ENCODE measurements around the gene TMBIM1. TPM values are rescaled to one million over a fixed set of nuclear protein-coding genes. Genes with fewer than 3 reads are reported as not detected.
A peak's percentile ranks its signal among the peaks of the same experiment; 100 is the strongest.

TMBIM1 gene
- total RNA-seq, 1 experiment from 2014 or later = 91.0 TPM

- ATAC-seq (no peak), DNase-seq (ENCODE audit: low read depth, low spot score) (no peak)
- BruUV-seq (replicated peaks) = no TSS peak
- Histone ChIP-seq H3K9me3 (ENCODE audit: control insufficient read depth in 1 of 2, insufficient read depth in 1 of 2, low read depth in 1 of 2, low read length in 2 of 2) (no peaks in the 10 kb centered on the region), H3K4me1 (ENCODE audit: control insufficient read depth in 1 of 2, insufficient read depth in 2 of 2, low read length in 2 of 2) (peaks cover 43 to 76% of the 10 kb centered on the region in 2 experiments), H3K9me2 (ENCODE audit: insufficient read depth) (no peaks in the 10 kb centered on the region), H3K27me3 (ENCODE audit: insufficient read depth, low read length) (no peaks in the 10 kb centered on the region), H2AFZ (ENCODE audit: low read depth, low read length, poor library complexity, severe bottlenecking) (no peak overlapping the region), H3K4me3 (replicated peaks in 1 of 2; ENCODE audit: low read depth in 1 of 2, low read length in 2 of 2) (no peak overlapping the region), H3K9ac (ENCODE audit: low read length) (peak overlapping the region; percentile 25; the same call in 1 of the 2 replicates), H3K79me2 (ENCODE audit: insufficient read depth, low read length) (peaks cover 22% of the 10 kb centered on the region), H3K4me2 (ENCODE audit: low read length) (peak overlapping the region; percentile 33), H3K36me3 (ENCODE audit: control insufficient read depth in 1 of 2, insufficient read depth in 2 of 2, low read length in 2 of 2) (no peaks in the 10 kb centered on the region), H4K20me1 (ENCODE audit: insufficient read depth) (no peaks in the 10 kb centered on the region), H3K27ac (ENCODE audit: low read depth, low read length) (no peak overlapping the region)
- TF ChIP-seq ZBTB33 (IDR thresholded peaks at IDR 0.05; ENCODE audit: extremely low read depth, insufficient replicate concordance, low read length) (no peak), EGR1 (IDR thresholded peaks at IDR 0.05; ENCODE audit: low read depth) (no peak), FOSL1 (IDR thresholded peaks at IDR 0.05; ENCODE audit: low read depth) (no peak), SP1 (IDR thresholded peaks at IDR 0.05; ENCODE audit: low read depth) (no peak), SIN3A (IDR thresholded peaks at IDR 0.05; ENCODE audit: low read depth) (no peak), ZNF274 (IDR thresholded peaks at IDR 0.05; ENCODE audit: low read depth, low read length) (no peak), MAX (IDR thresholded peaks at IDR 0.05) (no peak), POLR2A (IDR thresholded peaks at IDR 0.05; ENCODE audit: borderline replicate concordance, extremely low read depth, insufficient read depth, insufficient read length) (no peak), TCF7L2 (IDR thresholded peaks at IDR 0.05; ENCODE audit: borderline replicate concordance, extremely low read depth, insufficient read depth, insufficient read length) (no peak), ELF1 (IDR thresholded peaks at IDR 0.05; ENCODE audit: borderline replicate concordance, low read depth) (no peak), CBX3 (IDR thresholded peaks at IDR 0.05; ENCODE audit: low read depth) (no peak), ZFX (IDR thresholded peaks at IDR 0.05) (no peak), ATF3 (IDR thresholded peaks at IDR 0.05) (no peak), POLR2AphosphoS5 (IDR thresholded peaks at IDR 0.05; ENCODE audit: low read depth, low read length) (no peak), YY1 (IDR thresholded peaks at IDR 0.05; ENCODE audit: extremely low read depth, insufficient replicate concordance, low read depth, low read length) (no peak)
- ChIA-PET POLR2A (interaction anchor here (0.7 to 2.0 kb wide), 3 partner anchors 8 to 185 kb away, joined by 3 to 6 read pairs (median 4); no protein-coding TSS in a partner anchor), CTCF (interaction anchor here (1.3 to 1.4 kb wide), 3 partner anchors 8 to 101 kb away, joined by 3 to 6 read pairs (median 4); partner anchors contain the start of gene CATIP), RAD21 (ENCODE audit: low non-redundant PET in 1 of 2, low total read pairs in 2 of 2, uncharacterized antibody in 2 of 2, unreplicated experiment in 2 of 2) (no interaction called here)
- intact Hi-C loops (cut with micrococcal nuclease) = no loop called here
These were observed 2.7 kb upstream of the TMBIM1 start for GRCh38 chr2:218295029-218295428.
